HL-60 (cell line): ENCODE data around the gene LSS.

ENCODE experiments used
- CTCF ChIP-seq: IDR thresholded peaks from one replicate; pipeline ENCODE4 v1.5.1; 2011; ENCODE audit warnings: low read length, control low read depth, inconsistent platforms; ENCODE audit not compliant: insufficient read depth
- GABPA ChIP-seq: IDR thresholded peaks from 2 replicates; pipeline ENCODE4 v1.6.1; 2012; ENCODE audit warnings: low read depth
- POLR2AphosphoS5 ChIP-seq: IDR thresholded peaks from 2 replicates; pipeline ENCODE4 v1.6.1; 2012; ENCODE audit warnings: low read depth

GRCh38 chr21:46193829-46194373 is 34.7 kb downstream of the LSS start:
- TF ChIP-seq POLR2AphosphoS5 = no peak
- TF ChIP-seq CTCF = no peak
- no peak for TF ChIP-seq GABPA
